T-helper 1 cell treated with Interleukin-12 subunit alpha and Interleukin-12 subunit beta and Interleukin-4 antibody, amounts not matched to agents 30 ng/mL and 1 ng/mL, for 36 hours (primary cell): Measurements from ENCODE around the gene MARK3. TPM values are rescaled to one million over a fixed set of nuclear protein-coding genes. Genes with fewer than 3 reads are reported as not detected.

Experiments
- intact Hi-C: fragments of 100-400 bp; cut with micrococcal nuclease; formaldehyde crosslinking; loops from one replicate; pipeline ENCODE4 v1.15.1; 2024
- total RNA-seq: library from RNA; stranded (reverse); gene quantifications from 2 replicates; pipeline ENCODE4 v1.2.3, GENCODE V29; 2022

The MARK3 gene
- total RNA-seq, 1 donor from 2014 or later: 91.6 TPM

DNA sequence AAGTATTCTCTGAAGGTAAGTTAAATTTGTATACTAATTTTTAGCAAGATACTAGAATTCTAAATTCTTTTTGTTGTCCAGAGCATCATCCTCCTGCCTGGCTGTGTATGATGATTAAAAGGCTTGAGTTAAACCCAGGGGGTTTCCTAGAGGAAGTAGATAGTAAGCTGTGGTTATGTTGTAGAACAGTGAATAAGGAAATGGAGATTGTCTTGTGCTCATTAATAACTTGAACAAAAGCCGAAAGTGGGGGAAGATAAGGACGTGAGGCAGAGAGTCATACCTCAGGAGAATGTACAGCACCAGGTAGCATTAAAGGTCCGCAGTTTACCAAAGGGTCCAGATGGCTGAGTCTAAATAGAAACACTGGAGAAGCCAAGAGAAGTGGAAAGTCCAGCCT lies 95.4 kb downstream of the MARK3 start:
- intact Hi-C loops: no loop called here

DNA sequence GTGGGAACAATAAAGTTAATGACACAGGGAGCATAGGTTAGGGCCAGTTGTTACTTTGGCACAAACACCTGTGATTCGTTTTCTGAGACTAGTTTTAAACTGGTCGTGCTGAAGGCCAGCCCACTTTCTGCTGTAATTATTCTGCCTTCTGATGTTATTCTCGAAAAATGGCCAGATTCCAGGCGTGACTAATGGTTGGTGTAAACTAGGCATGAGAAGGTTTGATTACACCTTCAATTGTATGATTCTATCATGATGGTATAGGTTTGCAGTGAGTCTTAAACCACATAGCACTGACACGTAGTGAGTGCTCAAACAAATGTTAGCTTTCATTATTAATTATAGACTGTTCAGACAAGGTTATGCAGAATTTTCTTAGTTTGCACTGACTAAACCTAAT lies 98.4 kb downstream of the MARK3 start:
- intact Hi-C loops: no loop called here

DNA sequence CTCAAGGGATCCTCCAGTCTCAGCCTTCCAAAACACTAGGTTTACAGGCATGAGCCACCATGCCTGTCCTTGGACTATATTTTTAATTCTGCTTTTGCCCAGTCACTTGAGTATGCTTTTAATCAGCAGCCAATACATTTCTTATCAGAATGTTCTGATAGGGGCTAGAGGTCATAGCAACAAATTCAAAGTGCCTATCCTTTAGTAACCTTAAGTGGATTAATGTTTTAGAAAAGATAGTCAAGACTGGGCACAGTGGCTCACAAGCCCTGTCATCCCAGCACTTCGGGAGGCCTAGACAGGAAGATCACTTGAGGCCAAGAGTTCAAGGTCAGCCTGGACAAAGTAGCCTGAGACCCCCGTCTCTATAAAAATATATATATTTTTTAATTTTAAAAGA lies 100.3 kb downstream of the MARK3 start:
- intact Hi-C loops: no loop called here

DNA sequence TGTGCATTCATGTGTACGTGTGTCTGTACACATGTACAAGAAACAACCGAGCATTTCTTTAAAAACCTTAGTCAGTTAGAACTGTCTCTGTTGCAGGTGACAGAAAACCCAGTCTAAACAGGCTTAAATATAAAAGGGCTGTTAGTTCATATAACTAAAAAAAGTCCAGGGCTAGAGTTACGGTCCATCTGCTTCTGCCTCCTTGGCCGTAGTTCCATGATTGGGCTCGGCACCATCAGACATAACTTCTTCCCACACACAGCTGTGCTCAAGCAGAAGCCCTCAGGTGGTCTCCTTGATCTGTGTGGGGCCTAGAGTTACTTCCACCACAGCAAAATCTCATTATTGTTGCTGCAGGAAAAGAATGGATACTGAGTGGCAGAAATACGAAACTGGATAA lies 102.9 kb downstream of the MARK3 start:
- intact Hi-C loops: no loop called here

DNA sequence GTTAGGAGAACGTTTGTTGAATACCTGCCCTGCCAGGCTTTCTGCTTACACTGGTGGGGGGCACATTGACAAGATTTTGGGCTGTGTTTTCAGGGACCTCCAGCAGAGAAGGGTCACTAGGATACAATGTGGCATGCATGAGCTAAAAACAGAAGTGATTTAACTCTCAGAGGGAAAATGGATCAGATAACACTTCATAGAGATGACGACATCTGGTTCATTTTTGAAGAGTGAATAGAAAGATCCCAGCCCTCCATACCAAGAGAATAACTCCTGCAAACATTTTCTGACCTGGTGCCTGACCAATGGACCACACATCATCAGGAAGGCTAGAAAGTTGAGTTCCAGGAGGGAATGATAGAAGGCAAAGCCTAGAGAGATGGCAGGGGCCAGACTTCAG lies 103.7 kb downstream of the MARK3 start:
- intact Hi-C loops: no loop called here

DNA sequence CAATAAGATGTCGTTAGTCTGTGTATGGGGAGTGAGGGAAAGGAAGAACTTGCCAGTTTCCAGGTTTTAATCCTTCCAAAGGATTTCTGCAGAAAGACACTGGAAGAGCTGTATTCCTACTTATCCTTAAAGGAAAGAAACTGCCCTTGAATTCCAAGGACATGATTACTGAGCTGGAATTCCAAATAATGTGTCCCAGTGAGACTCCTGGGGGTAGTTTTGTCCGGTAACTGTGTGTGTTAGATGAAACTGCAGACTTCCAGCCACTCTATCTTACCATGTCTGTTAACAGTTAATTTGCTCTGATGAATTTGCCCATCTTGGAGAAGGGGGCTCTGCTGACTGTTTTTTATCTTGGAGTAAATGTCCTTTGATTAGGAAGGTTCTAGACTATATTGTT lies 104.4 kb downstream of the MARK3 start:
- intact Hi-C loops: no loop called here

DNA sequence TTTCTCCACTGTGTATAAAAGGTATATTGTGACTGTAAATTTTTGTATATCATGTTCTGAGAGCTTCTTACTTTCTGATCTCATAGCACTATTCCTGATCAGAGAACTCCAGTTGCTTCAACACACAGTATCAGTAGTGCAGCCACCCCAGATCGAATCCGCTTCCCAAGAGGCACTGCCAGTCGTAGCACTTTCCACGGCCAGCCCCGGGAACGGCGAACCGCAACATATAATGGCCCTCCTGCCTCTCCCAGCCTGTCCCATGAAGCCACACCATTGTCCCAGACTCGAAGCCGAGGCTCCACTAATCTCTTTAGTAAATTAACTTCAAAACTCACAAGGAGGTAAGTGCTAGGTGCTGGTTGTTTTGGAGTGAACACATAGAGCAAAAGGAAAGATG lies 106.5 kb downstream of the MARK3 start:
- intact Hi-C loops: no loop called here

DNA sequence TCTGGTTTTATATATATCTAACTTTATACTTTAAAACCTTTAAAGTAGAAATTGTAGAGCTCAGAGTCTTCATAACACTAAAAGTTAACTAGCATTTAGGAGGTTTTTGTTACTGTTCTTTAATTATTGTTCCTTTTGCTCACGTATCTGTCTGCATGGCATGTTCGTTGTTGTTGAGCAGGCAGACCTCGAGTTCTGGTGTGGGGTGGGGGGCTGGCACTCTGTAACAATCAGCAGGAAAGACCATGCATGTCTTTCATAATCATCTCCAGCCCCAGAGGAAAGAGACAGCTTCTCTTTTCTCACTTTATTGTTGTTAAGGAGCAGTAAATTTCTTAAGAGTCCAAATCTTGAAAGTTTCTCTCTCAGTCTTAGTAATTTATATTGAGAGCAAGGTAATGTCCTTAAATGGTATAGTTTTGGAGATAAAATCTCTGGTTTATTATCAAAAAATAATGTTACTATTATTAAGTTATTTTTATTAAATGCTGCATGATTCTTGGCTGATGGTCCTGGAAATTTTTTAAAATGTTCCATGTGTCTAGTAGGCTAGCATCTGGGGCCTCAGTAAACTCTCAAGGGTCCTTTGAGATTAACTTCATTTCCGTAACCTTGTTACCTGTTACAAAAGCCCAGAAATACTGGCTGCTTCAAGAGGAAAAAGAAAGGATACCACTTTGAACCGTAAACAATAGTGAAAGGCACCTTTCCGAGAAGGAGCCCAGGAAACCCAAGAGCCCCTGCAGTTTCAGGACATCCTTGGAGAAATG lies 107.1 kb downstream of the MARK3 start:
- intact Hi-C loops: no loop called here

DNA sequence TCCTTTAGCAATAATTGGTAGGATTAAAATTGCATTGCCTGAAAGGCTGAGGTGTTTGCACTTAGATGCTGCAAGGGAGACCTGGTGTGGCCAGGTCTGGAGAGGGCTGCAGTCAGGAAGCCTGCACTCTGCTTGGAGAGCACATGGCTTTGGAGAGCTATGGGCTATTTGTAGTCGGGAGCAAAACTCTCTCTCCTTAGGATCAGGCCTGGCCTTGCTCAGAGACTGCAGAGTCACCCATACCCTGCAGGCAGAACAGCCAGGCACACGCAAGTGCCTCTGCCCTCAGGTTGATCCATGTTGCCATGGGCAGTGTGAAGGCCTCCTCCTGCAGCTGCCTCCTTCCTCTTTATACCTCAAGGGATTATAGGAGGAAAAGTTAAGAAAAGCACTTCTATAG lies 110.6 kb downstream of the MARK3 start:
- intact Hi-C loops: no loop called here

DNA sequence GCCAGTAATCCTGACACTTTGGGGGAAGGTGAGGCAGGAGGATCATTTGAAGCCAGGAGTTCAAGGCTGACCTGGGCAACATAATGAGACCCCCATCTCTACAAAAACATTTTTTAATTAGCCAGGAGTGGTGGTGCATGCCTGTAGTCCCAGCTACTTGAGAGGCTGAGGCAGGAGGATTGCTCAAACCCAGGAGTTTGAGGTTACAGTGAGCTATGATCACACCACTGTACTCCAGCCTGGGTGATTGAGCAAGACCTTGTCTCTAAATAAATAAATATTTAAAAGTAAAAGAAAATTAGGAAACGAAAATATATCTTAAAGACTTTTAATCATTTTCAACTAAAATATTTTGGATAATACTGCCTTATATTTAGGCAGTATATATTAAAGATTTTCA lies 111.6 kb downstream of the MARK3 start:
- intact Hi-C loops: no loop called here

DNA sequence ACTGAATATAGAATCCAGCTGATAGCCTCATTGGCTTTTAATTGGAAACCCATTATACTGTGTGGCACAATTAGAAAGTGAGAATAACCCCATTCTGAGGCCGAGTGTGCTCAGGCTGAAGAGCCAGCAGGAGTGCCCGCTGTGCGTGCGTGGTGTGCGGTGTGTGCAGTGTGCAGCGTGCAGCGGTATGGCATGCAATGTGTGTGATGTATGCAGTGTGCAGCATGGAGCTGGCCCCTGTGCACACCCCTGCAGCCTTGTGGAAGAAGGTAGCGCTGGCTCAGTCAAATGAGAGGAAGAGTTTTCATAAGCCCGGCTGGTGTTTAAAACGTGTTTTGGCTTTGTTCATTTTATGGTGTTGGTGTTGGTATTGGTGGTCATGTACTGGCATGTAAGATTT lies 114.5 kb downstream of the MARK3 start:
- intact Hi-C loops: loop anchor here (1.0 kb wide), 2 partner anchors 47 to 421 kb away; no protein-coding TSS in a partner anchor

DNA sequence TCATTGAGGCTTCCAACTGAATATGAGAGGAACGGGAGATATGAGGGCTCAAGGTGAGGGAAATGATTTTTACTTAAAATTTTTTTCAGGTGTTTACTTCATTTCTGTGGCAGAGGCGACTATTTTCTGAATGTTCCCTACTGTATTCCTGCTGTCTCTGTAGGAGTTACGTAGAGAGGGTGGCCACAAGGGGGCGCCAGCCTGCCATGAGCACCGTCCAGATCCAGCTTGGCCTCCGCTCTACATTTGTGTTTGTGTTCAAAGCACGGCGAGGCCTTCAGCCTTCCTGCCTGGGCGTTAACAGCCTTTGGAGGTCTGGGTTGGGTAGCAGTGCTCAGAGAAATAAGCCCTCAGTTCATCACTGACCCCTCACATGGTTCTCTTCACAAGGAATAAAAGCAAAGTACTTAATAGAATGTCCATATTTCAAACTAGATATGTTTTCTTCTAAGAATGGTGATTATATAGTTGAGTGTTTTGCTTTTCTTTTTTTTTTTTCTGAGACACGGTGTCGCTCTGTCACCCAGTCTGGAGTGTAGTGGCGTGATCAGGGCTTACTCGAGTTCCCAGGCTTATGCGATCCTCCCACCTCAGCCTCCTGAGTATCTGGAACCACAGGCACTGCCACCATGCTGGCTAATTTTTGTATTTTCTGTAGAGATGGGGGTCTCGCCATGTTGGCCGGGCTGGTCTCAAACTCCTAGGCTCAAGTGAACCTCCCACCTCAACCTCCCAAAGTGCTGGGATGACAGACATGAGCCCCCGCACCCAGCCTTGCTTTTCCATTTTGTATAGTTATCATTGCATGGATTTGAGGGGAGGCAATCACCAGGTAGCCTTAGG lies 115.2 kb downstream of the MARK3 start:
- intact Hi-C loops: loop anchor here (1.0 kb wide), 2 partner anchors 46 to 422 kb away; no protein-coding TSS in a partner anchor

DNA sequence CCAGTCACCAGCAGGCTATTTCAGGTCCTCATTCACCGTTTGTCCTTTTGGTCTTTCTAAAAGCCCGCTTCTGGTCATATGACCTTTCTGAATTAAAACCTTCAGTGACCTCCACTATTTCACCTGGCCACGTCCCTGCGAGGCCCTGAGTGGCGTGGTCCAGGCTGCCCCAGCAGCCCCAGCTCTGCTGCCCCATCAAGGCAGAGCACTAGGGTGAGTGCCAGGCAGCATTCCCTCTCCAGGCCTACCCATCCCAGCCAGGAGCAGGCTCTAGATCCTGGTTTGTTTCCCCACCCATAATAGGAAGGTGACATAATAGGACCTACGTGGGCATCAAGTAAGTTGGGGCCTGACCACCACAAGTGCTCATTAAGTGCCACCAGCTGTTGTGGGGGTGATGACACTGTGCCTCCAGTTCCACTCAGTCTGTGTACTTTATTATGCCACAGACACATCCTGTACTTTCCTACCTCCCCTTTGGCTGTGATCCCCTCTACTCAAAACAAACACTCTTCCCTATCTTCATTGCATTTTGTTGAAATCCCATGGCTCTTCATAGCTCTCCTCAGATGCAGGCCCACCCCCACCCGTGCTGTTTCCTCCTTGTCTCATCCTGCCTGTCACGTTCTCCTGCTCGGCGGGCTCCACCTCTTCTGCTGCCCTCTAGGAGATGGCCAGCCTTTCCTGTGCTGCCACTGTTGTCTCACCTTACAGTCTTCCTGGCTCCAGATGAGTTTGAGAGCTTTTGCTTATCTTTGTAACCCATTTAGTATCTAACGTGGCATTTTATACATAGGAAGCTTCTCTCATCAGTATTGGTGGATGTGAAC lies 116.0 kb downstream of the MARK3 start:
- intact Hi-C loops: no loop called here

DNA sequence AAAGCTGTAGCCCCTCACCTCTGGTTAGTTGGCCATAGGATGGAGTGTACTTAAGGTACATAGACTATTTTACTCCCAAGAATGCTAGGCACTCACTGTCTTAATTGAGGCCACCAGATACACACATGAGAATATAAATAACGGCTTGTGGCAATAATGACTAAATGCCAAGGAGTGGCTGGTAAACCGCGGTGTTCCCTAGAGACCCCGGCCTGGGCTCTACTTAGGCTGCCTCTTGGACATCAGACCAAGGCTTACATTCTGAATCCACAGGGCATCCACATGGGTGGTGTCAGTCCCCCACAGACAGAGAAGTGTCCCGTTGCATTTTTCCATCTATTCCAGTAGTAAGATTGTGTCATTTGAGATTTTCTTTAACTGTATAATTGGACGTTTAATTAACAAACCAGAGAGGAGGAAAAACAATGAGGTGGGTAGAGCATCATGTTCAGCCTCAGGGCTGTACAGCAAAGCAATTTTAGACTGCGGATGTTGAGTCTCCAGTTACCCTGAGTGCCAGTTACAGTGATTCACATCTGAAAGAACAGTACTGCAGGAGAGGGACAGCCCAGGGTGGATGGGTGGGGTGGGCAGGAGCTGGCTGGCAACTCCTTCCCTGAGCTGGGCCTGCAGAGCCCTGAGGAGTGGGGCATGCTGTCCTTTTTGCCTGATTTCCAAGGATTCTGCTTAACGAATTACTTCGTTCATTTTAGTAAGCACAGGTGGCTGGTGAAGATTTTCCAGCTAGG lies 116.9 kb downstream of the MARK3 start:
- intact Hi-C loops: no loop called here

DNA sequence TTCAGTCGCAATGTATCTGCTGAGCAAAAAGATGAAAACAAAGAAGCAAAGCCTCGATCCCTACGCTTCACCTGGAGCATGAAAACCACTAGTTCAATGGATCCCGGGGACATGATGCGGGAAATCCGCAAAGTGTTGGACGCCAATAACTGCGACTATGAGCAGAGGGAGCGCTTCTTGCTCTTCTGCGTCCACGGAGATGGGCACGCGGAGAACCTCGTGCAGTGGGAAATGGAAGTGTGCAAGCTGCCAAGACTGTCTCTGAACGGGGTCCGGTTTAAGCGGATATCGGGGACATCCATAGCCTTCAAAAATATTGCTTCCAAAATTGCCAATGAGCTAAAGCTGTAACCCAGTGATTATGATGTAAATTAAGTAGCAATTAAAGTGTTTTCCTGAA lies 117.7 kb downstream of the MARK3 start:
- intact Hi-C loops: no loop called here

DNA sequence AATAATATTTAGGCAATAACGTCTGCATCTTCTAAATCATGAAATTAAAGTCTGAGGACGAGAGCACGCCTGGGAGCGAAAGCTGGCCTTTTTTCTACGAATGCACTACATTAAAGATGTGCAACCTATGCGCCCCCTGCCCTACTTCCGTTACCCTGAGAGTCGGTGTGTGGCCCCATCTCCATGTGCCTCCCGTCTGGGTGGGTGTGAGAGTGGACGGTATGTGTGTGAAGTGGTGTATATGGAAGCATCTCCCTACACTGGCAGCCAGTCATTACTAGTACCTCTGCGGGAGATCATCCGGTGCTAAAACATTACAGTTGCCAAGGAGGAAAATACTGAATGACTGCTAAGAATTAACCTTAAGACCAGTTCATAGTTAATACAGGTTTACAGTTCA lies 118.1 kb downstream of the MARK3 start:
- intact Hi-C loops: no loop called here

DNA sequence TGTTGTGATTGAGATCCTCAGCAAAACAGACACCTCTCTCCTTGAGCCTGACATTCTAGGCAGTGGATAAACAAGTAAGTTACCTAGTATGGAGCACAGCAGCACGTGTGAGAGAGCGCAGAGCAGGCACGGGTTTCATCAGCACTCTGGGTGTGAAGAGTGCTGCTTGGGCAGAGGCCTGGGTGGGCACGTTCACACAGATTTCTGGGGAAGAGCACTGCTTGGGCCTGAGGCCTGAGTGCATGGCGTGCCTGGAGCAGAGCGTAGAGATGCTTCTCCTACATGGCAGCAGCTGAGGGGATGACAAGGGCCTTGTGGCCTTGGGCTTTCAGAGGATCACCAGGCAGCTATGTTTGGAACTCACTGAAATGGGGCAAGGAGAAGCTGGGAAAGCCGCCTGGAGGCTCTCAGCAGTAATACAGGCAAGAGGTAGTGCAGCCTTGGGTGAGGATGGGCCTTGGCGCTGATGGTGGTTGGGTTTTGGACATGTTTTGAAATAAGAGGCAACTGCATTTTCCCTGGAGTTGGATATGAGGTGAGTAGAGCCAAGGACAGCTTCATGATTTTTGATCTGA lies 119.9 kb downstream of the MARK3 start:
- intact Hi-C loops: no loop called here

DNA sequence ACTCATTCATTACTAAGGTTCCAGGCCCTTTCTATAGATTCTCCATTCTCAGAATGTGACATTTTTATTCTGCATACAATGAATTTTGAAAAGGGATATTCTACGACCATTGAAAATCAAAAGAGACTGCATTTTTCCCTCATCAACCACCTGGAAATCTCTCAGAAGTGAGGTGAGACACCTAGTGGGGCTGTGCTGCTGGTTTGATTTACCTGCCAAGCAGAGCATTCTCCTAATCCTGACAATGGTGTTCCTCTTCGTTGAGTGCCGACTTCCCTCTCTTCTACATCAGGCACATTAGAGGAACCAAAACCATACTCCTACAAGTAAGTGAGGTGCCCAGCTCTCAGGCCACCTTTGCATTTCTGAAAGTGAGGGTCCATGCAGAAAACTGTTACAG lies 122.5 kb downstream of the MARK3 start:
- intact Hi-C loops: no loop called here

DNA sequence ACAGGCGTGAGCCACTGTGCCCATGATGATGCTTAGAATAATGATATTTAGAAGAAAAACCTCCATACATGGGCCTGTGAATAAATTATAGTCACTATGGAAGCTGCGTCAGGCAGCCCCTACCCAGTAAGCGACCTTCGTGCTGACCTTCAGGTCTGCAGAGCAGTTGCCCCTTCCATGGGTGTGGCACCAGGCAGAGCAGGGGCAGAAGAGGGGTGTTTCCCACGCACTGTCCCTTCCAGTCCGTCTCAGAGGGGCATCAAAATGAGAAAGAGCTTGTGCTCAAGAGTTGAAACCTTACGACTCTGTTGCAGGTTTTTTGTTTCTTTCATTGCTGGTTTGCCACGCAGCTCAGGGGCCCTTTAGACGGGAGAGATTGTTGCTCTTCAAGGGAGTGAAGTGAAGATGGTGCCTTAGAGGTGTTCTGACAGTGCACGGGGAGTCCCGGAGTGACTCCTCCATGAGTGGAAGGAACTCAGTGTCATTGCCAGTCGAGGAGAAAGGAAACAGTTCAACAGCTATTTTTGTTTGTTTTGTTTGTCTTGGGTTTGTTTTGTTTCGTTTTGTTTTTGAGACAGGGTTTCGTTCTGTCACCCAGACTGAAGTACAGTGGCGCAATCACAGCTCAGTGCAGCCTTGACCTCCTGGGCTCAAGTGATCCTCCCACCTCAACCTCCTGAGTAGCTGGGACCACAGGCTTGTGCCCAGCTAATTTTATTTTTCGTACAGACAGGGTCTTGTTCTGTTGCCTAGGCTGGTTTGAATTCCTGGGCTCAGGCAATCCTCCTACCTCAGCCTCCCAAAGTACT lies 123.5 kb downstream of the MARK3 start:
- intact Hi-C loops: no loop called here
